ENCODE measurements around the gene RPRD2.

RPRD2 gene

DNA sequence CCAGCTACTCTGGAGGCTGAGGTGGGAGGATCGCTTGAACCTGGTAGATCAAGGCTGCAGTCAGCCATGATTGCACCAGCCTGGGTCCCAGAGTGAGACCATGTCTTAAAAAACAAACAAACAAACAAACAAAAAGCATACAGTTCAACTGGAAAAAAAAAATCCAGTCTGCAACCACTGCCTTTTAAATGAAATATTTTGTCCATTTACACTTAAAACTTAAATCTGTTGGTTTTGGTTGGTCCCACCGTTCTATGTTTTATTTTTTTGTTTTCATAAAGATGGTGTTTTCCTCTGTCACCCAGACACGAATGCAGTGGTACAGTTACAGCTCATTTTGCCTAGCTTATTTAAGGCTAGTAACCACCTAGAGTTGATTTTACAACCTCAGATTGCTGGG, 161.4 kb downstream of the RPRD2 start:
- in situ Hi-C loops (cut with HindIII; ENCODE audit: low sequenced_read_pairs), result no loop called here

More for the DNA sequence above, 161.4 kb downstream of the RPRD2 start:
- TF ChIP-seq CTCF (IDR thresholded peaks at IDR 0.05; ENCODE audit: low read depth, low read length), result no peak
- DNase-seq (ENCODE audit: low read depth, low spot score), result no peak
- no peak overlapping the region for H3K4me3 ChIP-seq (ENCODE audit: low read depth, low read length)

All from astrocyte of the spinal cord (primary cell).